Endothelial cell of umbilical vein (primary cell): ENCODE data around the gene ABCC1. TPM values are rescaled to one million over a fixed set of nuclear protein-coding genes. Genes with fewer than 3 reads are reported as not detected.

Experiments used
- BruUV-seq: library from RNA; stranded (reverse); fragments of 400-500 nt; replicated peaks from 2 replicates; lab custom pipeline; 2021; lab: Mats Ljungman, UMichigan
- CTCF ChIA-PET: fragments of 300-600, 350-600 bp; sonication (Branson Sonifier 250); formaldehyde crosslinking; loops from one replicate; lab custom pipeline; 2021; ENCODE audit warnings: antibody characterized with exemption, inconsistent platforms; lab: Charles Lee
- POLR2A ChIA-PET: fragments of 300-600, 350-600 bp; sonication (Branson Sonifier 250); formaldehyde crosslinking; loops from one replicate; lab custom pipeline; 2021; ENCODE audit warnings: antibody characterized with exemption, inconsistent platforms; lab: Charles Lee
- DNase-seq: peaks from one replicate; pipeline ENCODE4 v3.0.0-alpha.2; 2011; ENCODE audit warnings: low read depth, low spot score
- FAIRE-seq: peaks from 2 replicates; lab custom pipeline; 2011; peaks lifted over from hg19 to GRCh38; lab: Jason Lieb, UNC
- H2AFZ ChIP-seq: 2 replicates; pipeline ENCODE4 v1.6.0; 2012; ENCODE audit warnings: low read depth, low read length, control low read depth, inconsistent platforms
- H3K27ac ChIP-seq: 2 replicates; pipeline ENCODE4 v1.5.1; 2011; ENCODE audit warnings: low read depth, mild to moderate bottlenecking, control low read depth, low read length, moderate library complexity; ENCODE audit not compliant: insufficient read depth
- H3K27me3 ChIP-seq, 2 experiments: 2 replicates each; pipeline versions ENCODE4 v1.6.0 to v1.6.1; 2011; ENCODE audit warnings: low read length in 2 of 2, mixed read lengths in 1 of 2; ENCODE audit not compliant: control insufficient read depth in 2 of 2, insufficient read depth in 2 of 2
- H3K36me3 ChIP-seq, 2 experiments: 2 replicates in 1 of 2; 3 replicates in 1 of 2; pipeline ENCODE4 v1.5.1; 2011; ENCODE audit warnings: low read length in 2 of 2, mild to moderate bottlenecking in 1 of 2, moderate library complexity in 1 of 2; ENCODE audit not compliant: control insufficient read depth in 2 of 2, insufficient read depth in 2 of 2; ENCODE audit errors: extremely low read depth in 1 of 2
- H3K4me1 ChIP-seq: 3 replicates; pipeline ENCODE4 v1.5.1; 2011; ENCODE audit warnings: mild to moderate bottlenecking, low read length; ENCODE audit not compliant: control insufficient read depth, insufficient read depth; ENCODE audit errors: extremely low read depth
- H3K4me2 ChIP-seq: 2 replicates; pipeline ENCODE4 v1.6.1; 2011; ENCODE audit warnings: low read length, control low read depth, mixed read lengths; ENCODE audit not compliant: insufficient read depth
- H3K4me3 ChIP-seq, 3 experiments: fragments of 200-600 bp in 1 of 3; sonication (generic), shearing (Covaris generic) in 1 of 3; replicated peaks in 1 of 3; 2 replicates each; pipeline ENCODE4 v1.5.1; 2011 to 2016; ENCODE audit warnings: control low read depth in 3 of 3, low read length in 3 of 3, mild to moderate bottlenecking in 2 of 3, inconsistent platforms in 1 of 3, low read depth in 1 of 3, moderate library complexity in 1 of 3; ENCODE audit not compliant: insufficient read depth in 1 of 3
- H3K79me2 ChIP-seq: 2 replicates; pipeline ENCODE4 v1.6.0; 2012; ENCODE audit warnings: low read length, inconsistent platforms; ENCODE audit not compliant: control insufficient read depth, insufficient read depth
- H3K9ac ChIP-seq: replicated peaks from 2 replicates; pipeline ENCODE3; 2011; ENCODE audit warnings: low read length, control low read depth; ENCODE audit not compliant: insufficient read depth; ENCODE audit errors: extremely low read depth
- H3K9me1 ChIP-seq: replicated peaks from 3 replicates; pipeline ENCODE4 v1.6.0; 2011; ENCODE audit warnings: mild to moderate bottlenecking, low read length; ENCODE audit not compliant: control insufficient read depth, insufficient read depth; ENCODE audit errors: extremely low read depth
- H3K9me3 ChIP-seq: replicated peaks from 2 replicates; pipeline ENCODE4 v1.5.1; 2012; ENCODE audit warnings: low read length, inconsistent platforms; ENCODE audit not compliant: control insufficient read depth, insufficient read depth
- H4K20me1 ChIP-seq: replicated peaks from 2 replicates; pipeline ENCODE3; 2011; ENCODE audit warnings: mild to moderate bottlenecking, low read length; ENCODE audit not compliant: control insufficient read depth, insufficient read depth; ENCODE audit errors: extremely low read depth
- EZH2 ChIP-seq: IDR thresholded peaks from 2 replicates; pipeline ENCODE4 v1.6.1; 2012; ENCODE audit warnings: borderline replicate concordance, low read depth, mild to moderate bottlenecking, moderate library complexity, low read length, inconsistent platforms; ENCODE audit not compliant: severe bottlenecking
- FOS ChIP-seq: IDR thresholded peaks from 2 replicates; pipeline ENCODE4 v1.6.1; 2011; ENCODE audit warnings: mild to moderate bottlenecking, low read length, moderate library complexity, borderline replicate concordance; ENCODE audit not compliant: insufficient read depth
- GATA2 ChIP-seq: IDR thresholded peaks from 2 replicates; pipeline ENCODE4 v1.7.0; 2011; ENCODE audit warnings: low read depth, mild to moderate bottlenecking, moderate library complexity, mixed read lengths, low read length; ENCODE audit not compliant: insufficient read length, insufficient read depth
- JUN ChIP-seq: IDR thresholded peaks from 2 replicates; pipeline ENCODE4 v1.6.1; 2011; ENCODE audit warnings: borderline replicate concordance, low read depth; ENCODE audit not compliant: insufficient read length, insufficient read depth
- MYC ChIP-seq: IDR thresholded peaks from one replicate; pipeline ENCODE4 v1.6.1; 2011; ENCODE audit warnings: mild to moderate bottlenecking, low read depth, low read length
- POLR2A ChIP-seq: IDR thresholded peaks from 2 replicates; pipeline ENCODE4 v1.6.1; 2012; ENCODE audit warnings: low read depth, mild to moderate bottlenecking, control low read depth, low read length
- POLR2AphosphoS5 ChIP-seq: IDR thresholded peaks from 2 replicates; pipeline ENCODE4 v1.6.1; 2012; ENCODE audit warnings: low read depth, mild to moderate bottlenecking, control low read depth, low read length, moderate library complexity; ENCODE audit not compliant: insufficient read depth
- dilution Hi-C: fragments of 300-500 bp; cut with MboI; formaldehyde crosslinking; loops from one replicate; pipeline ENCODE4 v1.15.0; 2019; ENCODE audit warnings: low sequenced_read_pairs; ENCODE audit not compliant: extremely low pct_ligation_motif_present
- intact Hi-C: fragments of 100-400 bp; cut with micrococcal nuclease; formaldehyde crosslinking; loops from one replicate; pipeline ENCODE4 v1.10.0; 2022
- polyA plus RNA-seq, 4 experiments: library from polyadenylated mRNA; depleted of rRNA in 3 of 4; stranded (reverse) in 3 of 4; unstranded in 1 of 4; fragments of >200 nt; gene quantifications; 2 replicates each; pipeline versions ENCODE4 v1.2.1 to v1.2.3, GENCODE V29; 2011 to 2012; ENCODE audit warnings: missing spikeins in 1 of 4
- total RNA-seq: library from RNA; stranded (reverse); gene quantifications from 2 replicates; pipeline ENCODE4 v1.2.3, GENCODE V29; 2021
- TF ChIP-seq, protein P1 (sequence below), 2 donors: IDR thresholded peaks; 1 replicate in 1 of 2; 2 replicates in 1 of 2; pipeline ENCODE4 v1.5.1; 2011; ENCODE audit warnings: low read length in 2 of 2, mild to moderate bottlenecking in 2 of 2, moderate library complexity in 2 of 2, control low read depth in 1 of 2, inconsistent platforms in 1 of 2, low read depth in 1 of 2; ENCODE audit not compliant: insufficient read depth in 1 of 2; ENCODE audit errors: extremely low read depth in 1 of 2
- TF ChIP-seq, protein P2 (sequence below): IDR thresholded peaks from 2 replicates; pipeline ENCODE4 v1.6.1; 2011; ENCODE audit not compliant: insufficient read depth, insufficient read length

The ABCC1 gene
- total and polyA plus RNA-seq, 2 donors (not counting 3 experiments of a cell fraction or from before 2014, with no cell fraction given), result 46.1 to 89.2 TPM

DNA sequence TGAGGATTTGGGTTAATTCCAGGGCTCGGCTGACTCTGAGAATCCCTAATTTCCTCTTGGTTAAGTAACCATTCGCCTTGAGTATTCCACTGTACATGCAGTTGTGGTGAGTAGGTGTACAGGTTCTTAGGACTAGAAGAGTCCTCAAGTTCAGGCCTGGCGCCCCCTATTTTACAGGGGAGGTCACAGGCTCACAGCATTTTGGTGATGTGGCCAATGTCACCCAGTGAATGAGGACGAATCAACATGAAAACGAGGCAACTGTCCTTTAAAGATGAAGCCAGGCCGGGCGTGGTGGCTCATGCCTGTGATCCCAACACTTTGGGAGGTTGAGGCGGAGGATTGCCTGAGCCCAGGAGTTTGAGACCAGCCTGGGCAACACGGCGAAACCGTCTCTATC lies 218.5 kb downstream of the ABCC1 start:
- TF ChIP-seq POLR2A (no peak), MYC (no peak), POLR2AphosphoS5 (no peak), EZH2 (no peak), JUN (no peak), GATA2 (no peak), FOS (no peak)
- TF ChIP-seq, protein P1, sequence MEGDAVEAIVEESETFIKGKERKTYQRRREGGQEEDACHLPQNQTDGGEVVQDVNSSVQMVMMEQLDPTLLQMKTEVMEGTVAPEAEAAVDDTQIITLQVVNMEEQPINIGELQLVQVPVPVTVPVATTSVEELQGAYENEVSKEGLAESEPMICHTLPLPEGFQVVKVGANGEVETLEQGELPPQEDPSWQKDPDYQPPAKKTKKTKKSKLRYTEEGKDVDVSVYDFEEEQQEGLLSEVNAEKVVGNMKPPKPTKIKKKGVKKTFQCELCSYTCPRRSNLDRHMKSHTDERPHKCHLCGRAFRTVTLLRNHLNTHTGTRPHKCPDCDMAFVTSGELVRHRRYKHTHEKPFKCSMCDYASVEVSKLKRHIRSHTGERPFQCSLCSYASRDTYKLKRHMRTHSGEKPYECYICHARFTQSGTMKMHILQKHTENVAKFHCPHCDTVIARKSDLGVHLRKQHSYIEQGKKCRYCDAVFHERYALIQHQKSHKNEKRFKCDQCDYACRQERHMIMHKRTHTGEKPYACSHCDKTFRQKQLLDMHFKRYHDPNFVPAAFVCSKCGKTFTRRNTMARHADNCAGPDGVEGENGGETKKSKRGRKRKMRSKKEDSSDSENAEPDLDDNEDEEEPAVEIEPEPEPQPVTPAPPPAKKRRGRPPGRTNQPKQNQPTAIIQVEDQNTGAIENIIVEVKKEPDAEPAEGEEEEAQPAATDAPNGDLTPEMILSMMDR (IDR thresholded peaks at IDR 0.05; ENCODE audit: extremely low read depth in 1 of 2, insufficient read depth in 1 of 2, low read depth in 1 of 2, low read length in 2 of 2), result no peak
- TF ChIP-seq, protein P2, sequence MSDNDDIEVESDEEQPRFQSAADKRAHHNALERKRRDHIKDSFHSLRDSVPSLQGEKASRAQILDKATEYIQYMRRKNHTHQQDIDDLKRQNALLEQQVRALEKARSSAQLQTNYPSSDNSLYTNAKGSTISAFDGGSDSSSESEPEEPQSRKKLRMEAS, result no peak

More for the DNA sequence above, 218.5 kb downstream of the ABCC1 start:
- no TSS peak for BruUV-seq
- Histone ChIP-seq H3K79me2 (no peaks in the 10 kb centered on the region), H3K9me3 (no peaks in the 10 kb centered on the region), H3K27me3 (peaks cover 0 to 1% of the 10 kb centered on the region in 2 experiments), H3K9me1 (no peaks in the 10 kb centered on the region), H3K4me1 (no peaks in the 10 kb centered on the region), H3K36me3 (no peaks in the 10 kb centered on the region), H3K4me2 (no peak overlapping the region), H4K20me1 (no peaks in the 10 kb centered on the region), H3K27ac (no peak overlapping the region), H2AFZ (no peak overlapping the region), H3K9ac (no peak overlapping the region), H3K4me3 (no peak overlapping the region)
- intact Hi-C loops, result no loop called here
- FAIRE-seq (no peak), DNase-seq (no peak)
- dilution Hi-C loops, result no loop called here
- CTCF ChIA-PET, result interaction anchor here (0.7 kb wide), 1 partner anchor 19 kb away, joined by 4 read pairs; no protein-coding TSS in a partner anchor
- POLR2A ChIA-PET, result no interaction called here
